Neural progenitor cell (in vitro differentiated cells): ENCODE data around the gene PANK4. TPM values are rescaled to one million over a fixed set of nuclear protein-coding genes. Genes with fewer than 3 reads are reported as not detected.

ENCODE experiments used
- DNase-seq: peaks from one replicate; pipeline ENCODE4 v3.0.0-alpha.2; 2016; ENCODE audit warnings: low spot score
- H2AFZ ChIP-seq: fragments of 200-600 bp; sonication (generic); replicated peaks from 2 replicates; pipeline ENCODE4 v1.6.1; 2016; ENCODE audit warnings: antibody characterized with exemption
- H3F3A ChIP-seq: fragments of 200-600 bp; sonication (generic); 2 replicates; pipeline ENCODE4 v1.6.1; 2016; ENCODE audit warnings: antibody characterized with exemption, low read depth
- H3K27ac ChIP-seq: fragments of 200-600 bp; sonication (generic); 2 replicates; pipeline ENCODE4 v1.5.1; 2016; ENCODE audit warnings: mild to moderate bottlenecking
- H3K27me3 ChIP-seq: fragments of 200-600 bp; sonication (generic); 2 replicates; pipeline ENCODE4 v1.6.1; 2016; ENCODE audit warnings: mild to moderate bottlenecking, moderate library complexity
- H3K36me3 ChIP-seq: fragments of 200-600 bp; sonication (generic); 2 replicates; pipeline ENCODE4 v1.5.1; 2016
- H3K4me1 ChIP-seq: fragments of 200-600 bp; sonication (generic); 2 replicates; pipeline ENCODE4 v1.6.1; 2016; ENCODE audit warnings: mixed run types
- H3K4me2 ChIP-seq: fragments of 200-600 bp; sonication (generic); 2 replicates; pipeline ENCODE4 v1.6.1; 2016
- H3K4me3 ChIP-seq: fragments of 200-600 bp; sonication (generic); 2 replicates; pipeline ENCODE4 v1.5.1; 2016
- H3K79me2 ChIP-seq: fragments of 200-600 bp; sonication (generic); 2 replicates; pipeline ENCODE4 v1.6.1; 2016; ENCODE audit warnings: low read depth
- H3K9ac ChIP-seq: fragments of 200-600 bp; sonication (generic); 2 replicates; pipeline ENCODE4 v1.6.1; 2016
- H3K9me3 ChIP-seq: fragments of 200-600 bp; sonication (generic); 2 replicates; pipeline ENCODE4 v1.5.1; 2016; ENCODE audit warnings: low read depth
- H4K20me1 ChIP-seq: fragments of 200-600 bp; sonication (generic); 2 replicates; pipeline ENCODE4 v1.6.1; 2016; ENCODE audit warnings: low read depth
- H3K27ac Mint-ChIP-seq: 3 replicates; pipeline ENCODE4 v1.8.0; 2021; ENCODE audit warnings: mixed read lengths
- H3K27me3 Mint-ChIP-seq: 2 replicates; pipeline ENCODE4 v1.8.0; 2022; ENCODE audit warnings: low read depth, mild to moderate bottlenecking, inconsistent platforms, moderate library complexity, mixed read lengths; ENCODE audit not compliant: insufficient read depth
- H3K36me3 Mint-ChIP-seq: 3 replicates; pipeline ENCODE4 v1.8.0; 2021; ENCODE audit warnings: mixed read lengths
- H3K4me1 Mint-ChIP-seq: 3 replicates; pipeline ENCODE4 v1.8.0; 2021; ENCODE audit warnings: mixed read lengths
- H3K4me3 Mint-ChIP-seq: 3 replicates; pipeline ENCODE4 v1.8.0; 2021; ENCODE audit warnings: mild to moderate bottlenecking, moderate library complexity, mixed read lengths
- H3K9me3 Mint-ChIP-seq: 3 replicates; pipeline ENCODE4 v1.8.0; 2020; ENCODE audit warnings: mixed read lengths
- EZH2 ChIP-seq: fragments of 200-600 bp; sonication (generic); IDR thresholded peaks from 2 replicates; pipeline ENCODE4 v1.6.1; 2017; ENCODE audit warnings: antibody characterized with exemption, mild to moderate bottlenecking, moderate library complexity
- EZH2phosphoT487 ChIP-seq: fragments of 200-600 bp; sonication (generic); IDR thresholded peaks from 2 replicates; pipeline ENCODE4 v1.6.1; 2017; ENCODE audit warnings: antibody characterized with exemption
- total RNA-seq: library from RNA; depleted of rRNA; stranded (reverse); fragments of >200 nt; gene quantifications from 2 replicates; pipeline ENCODE4 v1.2.3, GENCODE V29; 2015; ENCODE audit warnings: low replicate concordance
- TF ChIP-seq, protein P1 (sequence below): fragments of 200-600 bp; sonication (generic); IDR thresholded peaks from 2 replicates; pipeline ENCODE4 v1.5.1; 2017; ENCODE audit warnings: antibody characterized with exemption, mild to moderate bottlenecking

Gene PANK4
- total RNA-seq, 1 donor from 2014 or later: 30.6 TPM

- Mint-ChIP-seq H3K27ac (no peak overlapping the region), H3K36me3 (no peaks in the 10 kb centered on the region), H3K9me3 (no peaks in the 10 kb centered on the region), H3K27me3 (peaks cover 6% of the 10 kb centered on the region), H3K4me3 (peak overlapping the region; percentile 38), H3K4me1 (peaks cover 15% of the 10 kb centered on the region)
- Histone ChIP-seq H3K27ac (no peak overlapping the region), H3F3A (no peaks in the 10 kb centered on the region), H3K4me1 (peaks cover 38% of the 10 kb centered on the region), H3K9me3 (no peaks in the 10 kb centered on the region), H3K4me3 (no peak overlapping the region), H2AFZ (no peak overlapping the region), H3K27me3 (peaks cover 16% of the 10 kb centered on the region), H4K20me1 (peaks cover 28% of the 10 kb centered on the region), H3K9ac (no peak overlapping the region), H3K4me2 (no peak overlapping the region), H3K79me2 (no peaks in the 10 kb centered on the region), H3K36me3 (no peaks in the 10 kb centered on the region)
- no peak for DNase-seq
- TF ChIP-seq EZH2phosphoT487 (no peak), EZH2 (no peak)
- TF ChIP-seq, protein P1, sequence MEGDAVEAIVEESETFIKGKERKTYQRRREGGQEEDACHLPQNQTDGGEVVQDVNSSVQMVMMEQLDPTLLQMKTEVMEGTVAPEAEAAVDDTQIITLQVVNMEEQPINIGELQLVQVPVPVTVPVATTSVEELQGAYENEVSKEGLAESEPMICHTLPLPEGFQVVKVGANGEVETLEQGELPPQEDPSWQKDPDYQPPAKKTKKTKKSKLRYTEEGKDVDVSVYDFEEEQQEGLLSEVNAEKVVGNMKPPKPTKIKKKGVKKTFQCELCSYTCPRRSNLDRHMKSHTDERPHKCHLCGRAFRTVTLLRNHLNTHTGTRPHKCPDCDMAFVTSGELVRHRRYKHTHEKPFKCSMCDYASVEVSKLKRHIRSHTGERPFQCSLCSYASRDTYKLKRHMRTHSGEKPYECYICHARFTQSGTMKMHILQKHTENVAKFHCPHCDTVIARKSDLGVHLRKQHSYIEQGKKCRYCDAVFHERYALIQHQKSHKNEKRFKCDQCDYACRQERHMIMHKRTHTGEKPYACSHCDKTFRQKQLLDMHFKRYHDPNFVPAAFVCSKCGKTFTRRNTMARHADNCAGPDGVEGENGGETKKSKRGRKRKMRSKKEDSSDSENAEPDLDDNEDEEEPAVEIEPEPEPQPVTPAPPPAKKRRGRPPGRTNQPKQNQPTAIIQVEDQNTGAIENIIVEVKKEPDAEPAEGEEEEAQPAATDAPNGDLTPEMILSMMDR: no peak
Measured at GRCh38 chr1:2470290-2471158, 55.9 kb downstream of the PANK4 start.

- no peak for DNase-seq
- Mint-ChIP-seq H3K4me1 (peaks cover 17% of the 10 kb centered on the region), H3K9me3 (no peaks in the 10 kb centered on the region), H3K27me3 (peaks cover 8% of the 10 kb centered on the region), H3K27ac (no peak overlapping the region), H3K36me3 (no peaks in the 10 kb centered on the region), H3K4me3 (no peak overlapping the region)
- Histone ChIP-seq H2AFZ (no peak overlapping the region), H3K9me3 (no peaks in the 10 kb centered on the region), H3K9ac (no peak overlapping the region), H3K4me1 (peaks cover 26% of the 10 kb centered on the region), H3F3A (no peaks in the 10 kb centered on the region), H3K4me2 (no peak overlapping the region), H3K4me3 (no peak overlapping the region), H3K36me3 (no peaks in the 10 kb centered on the region), H3K27ac (no peak overlapping the region), H4K20me1 (peaks cover 28% of the 10 kb centered on the region), H3K27me3 (peaks cover 19% of the 10 kb centered on the region), H3K79me2 (no peaks in the 10 kb centered on the region)
- TF ChIP-seq EZH2 (no peak), EZH2phosphoT487 (no peak)
- TF ChIP-seq, protein P1: no peak
Measured at GRCh38 chr1:2469103-2469940, 57.1 kb downstream of the PANK4 start.

DNA sequence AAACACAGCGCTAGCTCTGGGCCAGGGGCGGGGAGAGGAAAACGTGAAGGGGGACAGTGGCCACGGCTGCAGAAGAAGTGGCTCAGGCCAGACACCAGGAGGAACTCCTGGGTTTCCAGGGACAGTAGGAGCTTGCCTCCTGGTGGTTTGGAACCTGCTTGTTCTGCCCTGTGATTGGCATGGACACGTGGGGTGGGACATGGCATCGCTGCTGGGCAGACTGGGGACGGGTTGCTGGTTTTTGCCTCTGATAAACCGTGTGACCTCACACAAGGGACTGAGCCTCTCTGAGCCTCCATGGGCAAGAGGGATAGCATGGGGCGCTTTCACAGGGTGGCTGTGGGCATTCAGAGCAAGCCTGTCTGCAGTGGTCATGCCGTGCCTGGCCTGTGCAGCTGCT, 57.9 kb downstream of the PANK4 start:
- H3K36me3 ChIP-seq: no peaks in the 10 kb centered on the region
- Mint-ChIP-seq H3K4me3 (no peak overlapping the region), H3K4me1 (peaks cover 16% of the 10 kb centered on the region), H3K27ac (no peak overlapping the region), H3K9me3 (no peaks in the 10 kb centered on the region), H3K27me3 (peaks cover 11% of the 10 kb centered on the region), H3K36me3 (no peaks in the 10 kb centered on the region)
- H4K20me1 ChIP-seq: peaks cover 28% of the 10 kb centered on the region
- H3K4me2 ChIP-seq: no peak overlapping the region
- H3K9ac ChIP-seq: no peak overlapping the region
- no peak for DNase-seq
- TF ChIP-seq EZH2phosphoT487 (no peak), EZH2 (no peak)
- TF ChIP-seq, protein P1: no peak
- H2AFZ ChIP-seq: no peak overlapping the region
- H3K27me3 ChIP-seq: peaks cover 25% of the 10 kb centered on the region
- no peak overlapping the region for H3K27ac ChIP-seq
- no peaks in the 10 kb centered on the region for H3K79me2 ChIP-seq
- no peaks in the 10 kb centered on the region for H3F3A ChIP-seq
- H3K4me3 ChIP-seq: no peak overlapping the region
- H3K4me1 ChIP-seq: peaks cover 18% of the 10 kb centered on the region
- no peaks in the 10 kb centered on the region for H3K9me3 ChIP-seq
